Keratinocyte (primary cell): ENCODE measurements around the gene PLEKHD1. TPM values are rescaled to one million over a fixed set of nuclear protein-coding genes. Genes with fewer than 3 reads are reported as not detected.

Experiments used
- DNase-seq: peaks from one replicate; pipeline ENCODE4 v3.0.0-alpha.2; 2011; ENCODE audit warnings: low read depth, missing footprints, low spot score
- FAIRE-seq: peaks from 2 replicates; lab custom pipeline; 2011; peaks lifted over from hg19 to GRCh38; lab: Jason Lieb, UNC
- H2AFZ ChIP-seq: 2 replicates; pipeline ENCODE4 v1.6.0; 2012; ENCODE audit warnings: low read length, control low read depth, inconsistent platforms; ENCODE audit not compliant: control insufficient read depth
- H3K27ac ChIP-seq: 2 replicates; pipeline ENCODE4 v1.5.1; 2011; ENCODE audit warnings: low read length; ENCODE audit not compliant: control insufficient read depth, insufficient read depth
- H3K27me3 ChIP-seq: 3 replicates; pipeline ENCODE4 v1.6.0; 2011; ENCODE audit warnings: low read length; ENCODE audit not compliant: control insufficient read depth, insufficient read depth; ENCODE audit errors: extremely low read depth
- H3K36me3 ChIP-seq, 2 experiments: 2 replicates in 1 of 2; 3 replicates in 1 of 2; pipeline ENCODE4 v1.5.1; 2011; ENCODE audit warnings: low read length in 2 of 2, mild to moderate bottlenecking in 1 of 2; ENCODE audit not compliant: control insufficient read depth in 2 of 2, insufficient read depth in 2 of 2; ENCODE audit errors: extremely low read depth in 1 of 2
- H3K4me1 ChIP-seq: 3 replicates; pipeline ENCODE4 v1.5.1; 2011; ENCODE audit warnings: low read length; ENCODE audit not compliant: control insufficient read depth, insufficient read depth; ENCODE audit errors: extremely low read depth
- H3K4me2 ChIP-seq: 3 replicates; pipeline ENCODE4 v1.6.0; 2011; ENCODE audit warnings: low read depth, low read length; ENCODE audit not compliant: control insufficient read depth, insufficient read depth; ENCODE audit errors: extremely low read depth
- H3K4me3 ChIP-seq, 3 experiments: fragments of 200-600 bp in 1 of 3; sonication (generic) in 1 of 3; 2 replicates in 2 of 3; 3 replicates in 1 of 3; pipeline ENCODE4 v1.5.1; 2011 to 2016; ENCODE audit warnings: low read length in 3 of 3, mild to moderate bottlenecking in 3 of 3, control low read depth in 2 of 3, inconsistent platforms in 1 of 3, low read depth in 1 of 3, mixed read lengths in 1 of 3, mixed run types in 1 of 3, moderate library complexity in 1 of 3; ENCODE audit not compliant: control insufficient read depth in 2 of 3, insufficient read depth in 2 of 3; ENCODE audit errors: extremely low read depth in 1 of 3
- H3K79me2 ChIP-seq: 2 replicates; pipeline ENCODE4 v1.6.0; 2012; ENCODE audit warnings: low read length; ENCODE audit not compliant: control insufficient read depth, insufficient read depth
- H3K9ac ChIP-seq: 3 replicates; pipeline ENCODE4 v1.6.0; 2011; ENCODE audit warnings: low read length; ENCODE audit not compliant: control insufficient read depth, insufficient read depth; ENCODE audit errors: extremely low read depth
- H3K9me1 ChIP-seq: 3 replicates; pipeline ENCODE4 v1.6.0; 2011; ENCODE audit warnings: low read length; ENCODE audit not compliant: control insufficient read depth, insufficient read depth; ENCODE audit errors: extremely low read depth
- H3K9me3 ChIP-seq: 2 replicates; pipeline ENCODE4 v1.5.1; 2012; ENCODE audit warnings: low read depth, low read length; ENCODE audit not compliant: control insufficient read depth
- H4K20me1 ChIP-seq: 3 replicates; pipeline ENCODE4 v1.6.0; 2011; ENCODE audit warnings: low read length; ENCODE audit not compliant: control insufficient read depth, insufficient read depth; ENCODE audit errors: extremely low read depth
- EZH2 ChIP-seq: IDR thresholded peaks from one replicate; pipeline ENCODE4 v1.6.1; 2012; ENCODE audit warnings: inconsistent platforms, mild to moderate bottlenecking, low read length, moderate library complexity
- dilution Hi-C: fragments of 300-500 bp; cut with MboI; formaldehyde crosslinking; loops from one replicate; pipeline ENCODE4 v1.7.0; 2020; ENCODE audit warnings: low sequenced_read_pairs; ENCODE audit not compliant: extremely low pct_ligation_motif_present
- polyA plus RNA-seq, 5 experiments: library from polyadenylated mRNA; depleted of rRNA in 3 of 5; stranded (reverse) in 3 of 5; stranded (forward) in 1 of 5; unstranded in 1 of 5; fragments of >200 nt; gene quantifications; 1 replicate in 1 of 5; 2 replicates in 3 of 5; 3 replicates in 1 of 5; pipeline versions ENCODE4 v1.2.1 to v1.2.3, GENCODE V29; 2011 to 2012; ENCODE audit warnings: missing spikeins in 2 of 5, low read depth in 1 of 5, low replicate concordance in 1 of 5
- TF ChIP-seq, protein P1 (sequence below), 3 experiments: IDR thresholded peaks in 1 of 3; conservative IDR thresholded peaks in 1 of 3; optimal IDR thresholded peaks in 1 of 3; 2 replicates in 2 of 3; 3 replicates in 1 of 3; pipeline versions ENCODE3 to v1.5.1; 2011; ENCODE audit warnings: low read length in 3 of 3, mild to moderate bottlenecking in 3 of 3, moderate library complexity in 2 of 3, control low read depth in 1 of 3, inconsistent platforms in 1 of 3; ENCODE audit not compliant: insufficient read depth in 2 of 3; ENCODE audit errors: extremely low read depth in 1 of 3

PLEKHD1 gene
- polyA plus RNA-seq, 1 donor (not counting 4 experiments of a cell fraction or from before 2014, with no cell fraction given) = 0.01 TPM

- no peaks in the 10 kb centered on the region for H3K9me3 ChIP-seq
- H3K4me2 ChIP-seq = no peak overlapping the region
- no peak for DNase-seq
- no peak for FAIRE-seq
- no peaks in the 10 kb centered on the region for H3K36me3 ChIP-seq
- dilution Hi-C loops = no loop called here
- H3K4me1 ChIP-seq = no peaks in the 10 kb centered on the region
- no peaks in the 10 kb centered on the region for H3K9me1 ChIP-seq
- H3K4me3 ChIP-seq = no peak overlapping the region
- no peaks in the 10 kb centered on the region for H3K79me2 ChIP-seq
- H2AFZ ChIP-seq = no peak overlapping the region
- H3K9ac ChIP-seq = no peak overlapping the region
- no peaks in the 10 kb centered on the region for H4K20me1 ChIP-seq
- H3K27ac ChIP-seq = no peak overlapping the region
- peaks cover 3% of the 10 kb centered on the region for H3K27me3 ChIP-seq
- TF ChIP-seq EZH2 = no peak
- TF ChIP-seq, protein P1, sequence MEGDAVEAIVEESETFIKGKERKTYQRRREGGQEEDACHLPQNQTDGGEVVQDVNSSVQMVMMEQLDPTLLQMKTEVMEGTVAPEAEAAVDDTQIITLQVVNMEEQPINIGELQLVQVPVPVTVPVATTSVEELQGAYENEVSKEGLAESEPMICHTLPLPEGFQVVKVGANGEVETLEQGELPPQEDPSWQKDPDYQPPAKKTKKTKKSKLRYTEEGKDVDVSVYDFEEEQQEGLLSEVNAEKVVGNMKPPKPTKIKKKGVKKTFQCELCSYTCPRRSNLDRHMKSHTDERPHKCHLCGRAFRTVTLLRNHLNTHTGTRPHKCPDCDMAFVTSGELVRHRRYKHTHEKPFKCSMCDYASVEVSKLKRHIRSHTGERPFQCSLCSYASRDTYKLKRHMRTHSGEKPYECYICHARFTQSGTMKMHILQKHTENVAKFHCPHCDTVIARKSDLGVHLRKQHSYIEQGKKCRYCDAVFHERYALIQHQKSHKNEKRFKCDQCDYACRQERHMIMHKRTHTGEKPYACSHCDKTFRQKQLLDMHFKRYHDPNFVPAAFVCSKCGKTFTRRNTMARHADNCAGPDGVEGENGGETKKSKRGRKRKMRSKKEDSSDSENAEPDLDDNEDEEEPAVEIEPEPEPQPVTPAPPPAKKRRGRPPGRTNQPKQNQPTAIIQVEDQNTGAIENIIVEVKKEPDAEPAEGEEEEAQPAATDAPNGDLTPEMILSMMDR (optimal IDR thresholded peaks at IDR 0.05 in 1 of 3, IDR thresholded peaks at IDR 0.05 in 1 of 3, conservative IDR thresholded peaks at IDR 0.05 in 1 of 3; ENCODE audit: extremely low read depth in 1 of 3, insufficient read depth in 2 of 3, low read length in 3 of 3) = no peak
Measured at GRCh38 chr14:69473260-69473659, 11.3 kb upstream of the PLEKHD1 start.

GRCh38 chr14:69473946-69474345 lies 10.6 kb upstream of the PLEKHD1 start:
- H3K27me3 ChIP-seq = peaks cover 3% of the 10 kb centered on the region
- FAIRE-seq (no peak), DNase-seq (no peak)
- H2AFZ ChIP-seq = no peak overlapping the region
- no peak overlapping the region for H3K4me2 ChIP-seq
- no peaks in the 10 kb centered on the region for H3K79me2 ChIP-seq
- no peaks in the 10 kb centered on the region for H4K20me1 ChIP-seq
- no peaks in the 10 kb centered on the region for H3K9me3 ChIP-seq
- no peak for TF ChIP-seq EZH2
- TF ChIP-seq, protein P1 (optimal IDR thresholded peaks at IDR 0.05 in 1 of 3, IDR thresholded peaks at IDR 0.05 in 1 of 3, conservative IDR thresholded peaks at IDR 0.05 in 1 of 3; ENCODE audit: extremely low read depth in 1 of 3, insufficient read depth in 2 of 3, low read length in 3 of 3) = no peak
- H3K4me3 ChIP-seq = no peak overlapping the region
- no peaks in the 10 kb centered on the region for H3K4me1 ChIP-seq
- dilution Hi-C loops = no loop called here
- no peaks in the 10 kb centered on the region for H3K36me3 ChIP-seq
- no peaks in the 10 kb centered on the region for H3K9me1 ChIP-seq
- H3K9ac ChIP-seq = no peak overlapping the region
- H3K27ac ChIP-seq = no peak overlapping the region
